Mesodermal cell (in vitro differentiated cells): ENCODE data around the gene KLKB1.

Experiments used
- H3K27ac ChIP-seq: 2 replicates; pipeline ENCODE4 v1.7.0; 2013; ENCODE audit warnings: mild to moderate bottlenecking, low read depth, low read length, moderate library complexity; ENCODE audit not compliant: severe bottlenecking
- H3K36me3 ChIP-seq: 2 replicates; pipeline ENCODE4 v1.7.1; 2013; ENCODE audit warnings: mild to moderate bottlenecking, low read length, moderate library complexity; ENCODE audit not compliant: control insufficient read depth, insufficient read depth
- H3K4me1 ChIP-seq: one replicate; pipeline ENCODE4 v1.7.1; 2013; ENCODE audit warnings: mild to moderate bottlenecking, low read length; ENCODE audit not compliant: insufficient read depth, control insufficient read depth, poor library complexity, severe bottlenecking
- H3K4me3 ChIP-seq: 2 replicates; pipeline ENCODE4 v1.7.0; 2013; ENCODE audit warnings: low read length, control low read depth, mild to moderate bottlenecking; ENCODE audit not compliant: insufficient read depth, poor library complexity, severe bottlenecking; ENCODE audit errors: extremely low read depth
- H3K9me3 ChIP-seq: 2 replicates; pipeline ENCODE4 v1.7.1; 2013; ENCODE audit warnings: mild to moderate bottlenecking, low read length, moderate library complexity; ENCODE audit not compliant: control insufficient read depth
- WGBS, 2 experiments: methylation state at CpG; one replicate each; pipeline ENCODE4 v1.1.5; 2013; ENCODE audit warnings: missing lambda C conversion rate in 2 of 2; ENCODE audit not compliant: insufficient coverage in 2 of 2; 5-methylcytosine and 5-hydroxymethylcytosine counted together

KLKB1 gene

GRCh38 chr4:186296481-186296880 lies 69.2 kb downstream of the KLKB1 start:
- H3K27ac ChIP-seq = no peak overlapping the region
- 100% methylated on average over 1 of the region's 4 CpGs for WGBS, 2 experiments
- H3K36me3 ChIP-seq = no peaks in the 10 kb centered on the region

GRCh38 chr4:186297013-186297645 lies 69.8 kb downstream of the KLKB1 start:
- Histone ChIP-seq H3K4me3 (no peak overlapping the region), H3K9me3 (no peaks in the 10 kb centered on the region), H3K36me3 (no peaks in the 10 kb centered on the region), H3K27ac (no peak overlapping the region), H3K4me1 (no peaks in the 10 kb centered on the region)
- 79 to 82% methylated on average over 11 to 16 of the region's 21 CpGs for WGBS, 2 experiments

More at GRCh38 chr4:186296481-186296880, 69.2 kb downstream of the KLKB1 start:
- Histone ChIP-seq H3K9me3 (no peaks in the 10 kb centered on the region), H3K4me1 (no peaks in the 10 kb centered on the region), H3K4me3 (no peak overlapping the region)

GRCh38 chr4:186298031-186298647 lies 70.8 kb downstream of the KLKB1 start:
- Histone ChIP-seq H3K27ac (no peak overlapping the region), H3K4me1 (no peaks in the 10 kb centered on the region), H3K36me3 (no peaks in the 10 kb centered on the region), H3K4me3 (no peak overlapping the region), H3K9me3 (no peaks in the 10 kb centered on the region)
- WGBS, 2 experiments = 80 to 82% methylated on average over 30 to 38 of the region's 39 CpGs

DNA sequence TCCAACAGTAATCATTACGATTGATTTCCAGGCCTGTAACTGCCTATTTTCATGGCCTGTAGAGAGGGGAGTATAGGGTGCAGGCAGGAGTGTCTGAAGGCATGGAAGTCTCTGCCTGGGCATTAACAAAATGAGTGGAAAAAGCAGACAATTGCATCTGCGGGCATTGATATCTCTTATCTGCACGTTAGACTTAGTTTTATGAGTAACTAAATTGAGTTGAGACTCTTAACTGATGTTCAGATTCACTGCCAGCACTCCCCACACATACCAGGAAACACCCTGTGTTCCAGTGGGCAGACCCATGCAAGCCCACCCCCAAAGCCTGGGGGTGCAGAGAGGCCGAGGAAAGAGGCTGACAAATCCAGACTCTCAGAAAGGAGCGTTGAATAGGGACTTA lies 72.0 kb downstream of the KLKB1 start:
- H3K9me3 ChIP-seq = no peaks in the 10 kb centered on the region
- no peaks in the 10 kb centered on the region for H3K4me1 ChIP-seq
- H3K27ac ChIP-seq = no peak overlapping the region
- no peaks in the 10 kb centered on the region for H3K36me3 ChIP-seq
- 83 to 92% methylated on average over 1 to 3 of the region's 5 CpGs for WGBS, 2 experiments
- H3K4me3 ChIP-seq = no peak overlapping the region

- Histone ChIP-seq H3K4me3 (no peak overlapping the region), H3K4me1 (no peaks in the 10 kb centered on the region), H3K36me3 (no peaks in the 10 kb centered on the region), H3K27ac (no peak overlapping the region), H3K9me3 (no peaks in the 10 kb centered on the region)
- WGBS, 2 experiments = 90 to 93% methylated on average over 2 of the region's 6 CpGs
Observed at GRCh38 chr4:186300659-186301390, 73.5 kb downstream of the KLKB1 start.

- Histone ChIP-seq H3K4me1 (no peaks in the 10 kb centered on the region), H3K36me3 (no peaks in the 10 kb centered on the region), H3K27ac (no peak overlapping the region), H3K9me3 (no peaks in the 10 kb centered on the region), H3K4me3 (no peak overlapping the region)
- WGBS, 2 experiments = 88 to 100% methylated on average over 3 of the region's 5 CpGs
Observed at GRCh38 chr4:186304216-186304615, 76.9 kb downstream of the KLKB1 start.

- Histone ChIP-seq H3K4me1 (no peaks in the 10 kb centered on the region), H3K9me3 (no peaks in the 10 kb centered on the region), H3K36me3 (no peaks in the 10 kb centered on the region), H3K4me3 (no peak overlapping the region), H3K27ac (no peak overlapping the region)
- 77 to 80% methylated on average over 5 to 6 of the region's 13 CpGs for WGBS, 2 experiments
Observed at GRCh38 chr4:186304866-186305505, 77.7 kb downstream of the KLKB1 start.

GRCh38 chr4:186307497-186307896 lies 80.2 kb downstream of the KLKB1 start:
- WGBS, 2 experiments = 75 to 94% methylated on average over 2 of the region's 4 CpGs
- Histone ChIP-seq H3K4me3 (no peak overlapping the region), H3K4me1 (no peaks in the 10 kb centered on the region), H3K36me3 (no peaks in the 10 kb centered on the region), H3K27ac (no peak overlapping the region), H3K9me3 (no peaks in the 10 kb centered on the region)

DNA sequence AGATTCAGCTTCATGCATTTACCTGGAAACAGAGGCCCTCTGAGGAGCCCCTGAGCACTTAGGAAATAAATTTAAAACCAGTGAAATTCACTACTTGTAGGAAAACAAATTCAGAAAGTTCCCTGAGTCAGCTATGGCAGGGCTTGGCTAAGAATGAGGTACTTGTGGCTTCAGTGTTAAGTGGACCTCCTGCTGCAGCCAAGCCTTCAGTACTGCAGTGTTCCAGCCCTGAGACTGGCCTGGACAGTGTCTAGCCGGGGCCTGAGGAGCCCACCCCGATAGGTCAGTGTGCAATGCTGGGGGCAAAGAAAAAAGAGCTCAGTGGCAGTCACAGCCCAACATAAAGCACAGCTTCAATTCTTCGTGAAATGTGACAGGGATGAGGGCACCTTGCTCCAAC lies 80.6 kb downstream of the KLKB1 start:
- no peaks in the 10 kb centered on the region for H3K36me3 ChIP-seq
- no peak overlapping the region for H3K27ac ChIP-seq
- no peaks in the 10 kb centered on the region for H3K4me1 ChIP-seq
- no peak overlapping the region for H3K4me3 ChIP-seq
- no peaks in the 10 kb centered on the region for H3K9me3 ChIP-seq
- WGBS, 2 experiments = 73 to 80% methylated on average over 2 of the region's 3 CpGs
